NCI-H82 treated with DMSO at 0.1 percent for 48 hours (cell line): Measurements from ENCODE around the gene ZNF146.
"Not testable (repeated sequence)": the region's sequence is repeated elsewhere in the genome, so short reads cannot be mapped to it uniquely, and the experiment has no call there.

Experiments used
- DNase-seq: peaks from one replicate; lab custom pipeline; 2025; ENCODE audit not compliant: unreplicated experiment; lab: John Stamatoyannopoulos, UW

ZNF146 gene

GRCh38 chr19:36233626-36234025 is 18.7 kb downstream of the ZNF146 start:
- DNase-seq = peak; percentile 19

- DNase-seq = no peak
These were observed 21.5 kb downstream of the ZNF146 start for GRCh38 chr19:36236304-36236945.

- DNase-seq = no peak
These were observed 22.0 kb downstream of the ZNF146 start for GRCh38 chr19:36236946-36237310.

- no peak for DNase-seq
These were observed 29.2 kb downstream of the ZNF146 start for GRCh38 chr19:36244066-36244465.

- no peak for DNase-seq
These were observed 30.5 kb downstream of the ZNF146 start for GRCh38 chr19:36245210-36246005.

- no peak for DNase-seq
These were observed 31.1 kb downstream of the ZNF146 start for GRCh38 chr19:36246006-36246481.

GRCh38 chr19:36252047-36252446 is 37.1 kb downstream of the ZNF146 start:
- no peak for DNase-seq

GRCh38 chr19:36254848-36255247 is 39.9 kb downstream of the ZNF146 start:
- DNase-seq = no peak

GRCh38 chr19:36255316-36255715 is 40.4 kb downstream of the ZNF146 start:
- DNase-seq = no peak

GRCh38 chr19:36256064-36256463 is 41.2 kb downstream of the ZNF146 start:
- DNase-seq = no peak

- DNase-seq = no peak
These were observed 42.1 kb downstream of the ZNF146 start for GRCh38 chr19:36256853-36257519.

- no peak for DNase-seq
These were observed 42.6 kb downstream of the ZNF146 start for GRCh38 chr19:36257520-36257876.

GRCh38 chr19:36258028-36258875 is 43.3 kb downstream of the ZNF146 start:
- DNase-seq = no peak

- no peak for DNase-seq
These were observed 44.3 kb downstream of the ZNF146 start for GRCh38 chr19:36259211-36259610.

GRCh38 chr19:36265064-36265463 is 50.2 kb downstream of the ZNF146 start:
- DNase-seq = no peak

- DNase-seq = no peak
These were observed 51.0 kb downstream of the ZNF146 start for GRCh38 chr19:36265856-36266374.

GRCh38 chr19:36266375-36266961 is 51.6 kb downstream of the ZNF146 start:
- no peak for DNase-seq

- no peak for DNase-seq
These were observed 52.3 kb downstream of the ZNF146 start for GRCh38 chr19:36267061-36267845.

- DNase-seq = not testable (repeated sequence)
These were observed 53.2 kb downstream of the ZNF146 start for GRCh38 chr19:36268081-36268480.

- DNase-seq = not testable (repeated sequence)
These were observed 53.7 kb downstream of the ZNF146 start for GRCh38 chr19:36268591-36268990.
